A673 (cell line): ENCODE results near the gene HSPA14.

Experiments used
- CTCF ChIP-seq: fragments of 300-800, 200-600 bp; sonication (generic); conservative IDR thresholded peaks from 2 replicates; pipeline ENCODE4 v1.5.1; 2017; ENCODE audit warnings: low read depth, mild to moderate bottlenecking, antibody characterized with exemption, low read length, moderate library complexity, mixed read lengths
- EZH2 ChIP-seq: fragments of 200-600 bp; sonication (generic); IDR thresholded peaks from 2 replicates; pipeline ENCODE4 v1.6.1; 2017; ENCODE audit warnings: borderline replicate concordance, low read depth, mild to moderate bottlenecking, mixed read lengths, antibody characterized with exemption, low read length; ENCODE audit not compliant: poor library complexity, severe bottlenecking

GRCh38 chr10:14905890-14906289 lies 67.8 kb downstream of the HSPA14 start:
- no peak for TF ChIP-seq CTCF
- TF ChIP-seq EZH2, result no peak
